Measurements from ENCODE around the gene ZNF804B. TPM values are rescaled to one million over a fixed set of nuclear protein-coding genes. Genes with fewer than 3 reads are reported as not detected.

The ZNF804B gene
- total and polyA plus RNA-seq, 9 of the 15 experiments (the other 6 are each of a cell fraction or from before 2014, with no cell fraction given): 0.04 to 0.22 (median 0.09) TPM; not detected in 6

GRCh38 chr7:89385411-89385810 lies 625.9 kb downstream of the ZNF804B start:
- TF ChIP-seq MYC (IDR thresholded peaks at IDR 0.05; ENCODE audit: low read depth, low read length) (no peak), MYC (CRISPR knock-in tag; IDR thresholded peaks at IDR 0.05; ENCODE audit: borderline replicate concordance, low read depth) (no peak), CHCHD3 (CRISPR knock-in tag; IDR thresholded peaks at IDR 0.05) (no peak), E2F5 (CRISPR knock-in tag; IDR thresholded peaks at IDR 0.05) (no peak), YY1 (IDR thresholded peaks at IDR 0.05; ENCODE audit: borderline replicate concordance in 1 of 3, control insufficient read depth in 1 of 3, extremely low read depth in 1 of 3, insufficient read depth in 3 of 3, insufficient read length in 1 of 3, insufficient replicate concordance in 2 of 3, low read depth in 1 of 3, low read length in 2 of 3) (no peak), ZBTB1 (CRISPR knock-in tag; IDR thresholded peaks at IDR 0.05; ENCODE audit: borderline replicate concordance, low read depth) (no peak), ZNF398 (CRISPR knock-in tag; IDR thresholded peaks at IDR 0.05) (no peak), NCOA1 (IDR thresholded peaks at IDR 0.05; ENCODE audit: low read depth) (no peak), CREM (IDR thresholded peaks at IDR 0.05; ENCODE audit: low read depth) (no peak), ZNF395 (CRISPR knock-in tag; IDR thresholded peaks at IDR 0.05) (no peak), ESRRB (CRISPR knock-in tag; IDR thresholded peaks at IDR 0.05; ENCODE audit: borderline replicate concordance) (no peak), NCOA6 (IDR thresholded peaks at IDR 0.05) (no peak), ATF2 (CRISPR knock-in tag; IDR thresholded peaks at IDR 0.05) (no peak), CEBPB (tag; IDR thresholded peaks at IDR 0.05) (no peak), HNRNPK (IDR thresholded peaks at IDR 0.05; ENCODE audit: low read depth, low read length, poor library complexity, severe bottlenecking) (no peak), SIX5 (IDR thresholded peaks at IDR 0.05; ENCODE audit: borderline replicate concordance in 1 of 2, insufficient read depth in 1 of 2, low read depth in 1 of 2, low read length in 2 of 2) (no peak), SLC30A9 (CRISPR knock-in tag; IDR thresholded peaks at IDR 0.05) (no peak)
- no peak overlapping the region for H3K4me3 ChIP-seq
- no peak for DNase-seq (ENCODE audit: extremely low read depth in 1 of 4, low spot score in 3 of 4)
- no peaks in the 10 kb centered on the region for H3K79me2 ChIP-seq (ENCODE audit: control insufficient read depth, insufficient read depth, low read length)
- no peaks in the 10 kb centered on the region for H4K20me1 ChIP-seq (replicated peaks; ENCODE audit: control insufficient read depth, insufficient read depth, low read length)
- WGBS (ENCODE audit: insufficient coverage, low coverage, missing lambda C conversion rate): 0% methylated on average over 1 of the region's 1 CpG
- intact Hi-C loops (cut with micrococcal nuclease): no loop called here
- H2AFZ ChIP-seq (ENCODE audit: low read depth, low read length): no peak overlapping the region
- no peak for ATAC-seq
- H3K9ac ChIP-seq (ENCODE audit: insufficient read depth in 1 of 2, low read depth in 2 of 2, low read length in 2 of 2): no peak overlapping the region
- in situ Hi-C loops (cut with MboI): no loop called here
- no peak overlapping the region for H3K4me2 ChIP-seq (ENCODE audit: insufficient read depth, low read length)
- no peak overlapping the region for H3K27ac ChIP-seq (ENCODE audit: extremely low read depth, low read depth, low read length)
- H3K36me3 ChIP-seq (ENCODE audit: control insufficient read depth, insufficient read depth, low read length): no peaks in the 10 kb centered on the region
- no TSS peak for BruUV-seq (replicated peaks)
- CTCF ChIA-PET (ENCODE audit: low intra/inter-chr PET ratio): no interaction called here
- H3K27me3 ChIP-seq (ENCODE audit: control insufficient read depth in 2 of 2, insufficient read depth in 2 of 2, low read length in 2 of 2): no peaks in the 10 kb centered on the region
- no peaks in the 10 kb centered on the region for H3K4me1 ChIP-seq (replicated peaks in 1 of 2; ENCODE audit: control insufficient read depth in 2 of 2, insufficient read depth in 2 of 2, low read length in 2 of 2)
- POLR2A ChIA-PET: no interaction called here
- H3K9me3 ChIP-seq (replicated peaks; ENCODE audit: control insufficient read depth, insufficient read depth, low read depth, low read length): peaks cover 3% of the 10 kb centered on the region
- H3K9me1 ChIP-seq (ENCODE audit: control insufficient read depth, insufficient read depth, low read length): no peaks in the 10 kb centered on the region
- no peak for FAIRE-seq

All from K562 (cell line).